Measurements from ENCODE around the gene RAI14.
"Not testable (repeated sequence)": the region's sequence is repeated elsewhere in the genome, so short reads cannot be mapped to it uniquely, and the experiment has no call there.

Gene RAI14

GRCh38 chr5:34778091-34778850, 122.1 kb downstream of the RAI14 start:
- DNase-seq = no peak

- not testable (repeated sequence) for DNase-seq
Measured at GRCh38 chr5:34783892-34784291, 127.8 kb downstream of the RAI14 start.

DNA sequence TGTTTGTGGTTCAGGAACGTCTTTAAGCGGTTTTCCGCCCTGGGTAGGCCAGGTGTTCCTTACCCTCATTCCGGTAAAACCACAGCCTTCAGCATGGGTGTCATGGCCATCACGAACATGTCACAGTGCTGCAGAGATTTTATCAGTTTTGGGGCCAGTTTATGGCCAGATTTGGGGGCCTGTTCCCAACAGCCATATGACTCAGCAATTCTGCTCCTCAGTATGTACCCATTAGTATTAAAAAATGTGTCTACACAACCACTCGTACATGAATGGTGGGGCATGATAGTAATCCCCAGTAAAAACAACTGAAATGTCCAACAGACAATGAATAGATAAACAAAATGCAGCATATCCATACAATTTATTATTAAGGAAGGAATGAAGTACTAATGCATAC, 130.9 kb downstream of the RAI14 start:
- DNase-seq = no peak

DNA sequence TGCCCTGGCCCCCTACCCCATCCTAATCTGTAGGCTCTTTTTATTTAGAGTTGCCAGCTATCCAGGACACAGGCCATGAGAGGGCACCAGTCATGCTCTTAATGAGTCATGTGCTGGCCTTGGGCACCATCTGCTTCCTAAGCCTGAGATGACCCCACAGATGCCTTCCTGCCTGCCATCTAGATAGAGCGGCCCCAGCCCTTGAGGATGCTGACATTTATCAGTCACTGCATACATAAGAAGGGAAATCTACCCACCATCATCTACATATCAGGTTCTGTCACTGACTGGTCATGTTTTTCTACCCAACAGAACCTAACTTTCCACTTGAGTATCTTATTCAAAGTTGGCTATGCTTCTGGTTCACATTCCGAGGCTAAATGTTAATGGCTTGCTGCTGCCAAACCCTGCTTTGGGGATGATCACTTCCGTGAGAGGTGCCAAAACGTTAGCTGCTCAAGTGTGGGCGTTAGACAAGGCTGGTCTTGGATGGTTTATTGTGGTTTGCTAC, 132.9 kb downstream of the RAI14 start:
- DNase-seq = no peak

DNA sequence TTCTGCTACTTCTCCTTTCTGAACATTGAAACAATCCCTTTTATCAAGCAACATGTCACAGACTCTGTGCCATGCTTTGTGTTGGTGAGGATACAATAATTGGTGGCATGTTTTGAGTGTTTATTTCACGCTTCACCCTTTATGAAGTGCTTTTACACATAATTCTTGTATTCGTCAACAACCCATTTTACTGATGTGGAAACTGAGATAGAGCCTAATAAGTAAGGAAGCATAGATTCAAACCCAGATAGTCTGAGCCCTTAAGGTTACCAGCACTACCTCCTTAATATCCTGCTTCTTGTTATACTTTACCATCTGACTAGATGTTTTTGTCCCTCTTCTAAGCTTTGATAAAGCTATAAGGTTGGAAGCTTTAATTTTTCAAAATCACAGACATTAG, 133.5 kb downstream of the RAI14 start:
- DNase-seq = no peak

DNA sequence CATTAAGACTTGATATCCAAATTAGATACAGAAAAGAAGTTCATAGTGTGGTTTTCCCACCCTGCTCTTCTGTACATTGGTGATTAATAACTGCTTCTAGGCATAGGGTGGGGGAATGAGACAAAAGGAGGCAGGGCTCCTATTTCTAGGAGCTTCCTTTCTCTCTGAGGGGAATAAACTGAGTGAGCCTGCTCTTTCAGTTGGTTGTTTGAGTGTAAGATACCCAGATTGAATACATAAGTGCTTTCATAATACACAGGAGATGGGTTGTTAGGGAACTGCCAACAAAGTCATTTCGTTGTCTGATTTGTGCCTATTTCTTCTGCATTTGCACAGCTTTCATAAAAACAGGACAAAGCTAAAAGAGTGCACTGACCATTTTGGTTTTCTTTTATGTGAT, 133.9 kb downstream of the RAI14 start:
- DNase-seq = no peak

DNA sequence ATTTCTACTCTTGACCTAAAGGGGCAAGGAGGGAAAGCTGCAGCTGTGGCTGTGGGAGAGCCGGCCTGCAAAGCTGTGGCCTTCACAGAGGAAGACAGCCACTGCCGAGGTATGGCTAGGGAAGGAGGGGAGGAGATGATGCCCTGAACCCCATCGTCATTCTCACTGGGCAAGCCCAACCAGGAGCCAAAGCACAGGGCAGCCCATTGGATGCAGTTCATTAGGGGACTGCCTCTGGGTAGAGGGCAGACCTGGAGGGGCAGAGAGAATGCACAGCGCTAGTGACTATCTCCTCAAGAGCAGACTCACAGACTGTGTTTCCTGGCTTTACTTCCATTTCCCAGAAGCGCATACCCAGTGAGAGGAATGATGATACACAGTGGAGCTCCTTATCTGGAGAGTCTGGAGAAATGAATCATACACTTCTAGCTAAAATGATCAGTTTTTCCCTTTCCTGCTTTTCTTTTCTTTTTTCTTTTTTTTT, 135.7 kb downstream of the RAI14 start:
- no peak for DNase-seq

GRCh38 chr5:34802834-34803563, 146.9 kb downstream of the RAI14 start:
- no peak for DNase-seq

DNA sequence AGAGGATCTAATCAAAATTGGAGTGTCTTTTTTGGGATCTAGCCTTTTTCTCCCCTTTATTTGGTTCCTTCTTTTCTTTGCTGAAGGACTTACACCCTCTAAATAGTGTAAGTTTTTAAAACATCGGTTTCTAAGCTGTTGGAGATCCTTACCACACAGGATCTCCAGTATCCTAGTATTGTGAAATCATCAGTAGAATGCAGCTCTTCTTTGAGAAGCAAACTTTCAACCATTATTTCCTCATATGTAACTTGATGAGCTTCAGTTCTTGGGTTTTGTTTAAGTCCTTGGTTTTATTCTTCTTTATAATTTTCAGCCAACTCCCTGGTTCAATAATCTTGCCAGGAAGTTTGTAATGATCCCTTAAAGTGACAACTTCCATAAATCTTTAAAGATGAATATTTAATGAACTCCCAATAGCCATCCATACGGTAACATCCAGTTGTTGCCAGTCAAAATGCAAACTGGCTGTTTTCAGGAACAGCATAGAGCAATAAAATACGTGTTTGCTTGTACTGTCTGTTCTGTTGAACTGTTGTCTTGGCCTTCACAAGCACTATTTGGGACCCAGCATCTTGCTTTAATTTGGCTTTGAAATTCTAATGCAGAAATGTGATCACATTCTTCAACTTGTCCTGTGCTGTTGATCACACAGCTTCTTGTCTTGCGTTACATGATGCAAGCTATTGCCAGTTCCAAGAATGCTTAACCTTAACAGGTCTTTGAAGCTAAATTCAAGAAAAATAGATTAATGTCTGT, 148.0 kb downstream of the RAI14 start:
- no peak for DNase-seq

DNA sequence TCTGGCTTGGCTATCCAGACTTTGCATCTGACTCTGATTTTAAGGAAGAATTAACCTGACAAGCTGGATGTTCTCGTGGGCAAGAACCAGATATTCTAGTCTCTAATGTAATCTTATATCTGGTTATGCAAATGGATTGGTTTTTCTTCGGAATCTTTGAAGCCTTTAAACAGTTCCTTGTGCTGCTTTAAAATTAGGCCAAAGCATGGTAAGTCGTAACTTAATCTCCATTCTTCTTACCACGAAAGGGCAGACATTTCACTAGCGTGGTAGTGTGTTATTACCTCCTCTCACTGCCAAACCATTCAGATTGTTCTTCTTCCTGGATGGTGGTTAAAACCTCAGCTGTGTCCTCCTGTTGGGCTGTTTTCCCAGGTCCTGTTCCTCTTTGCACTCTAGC, 148.8 kb downstream of the RAI14 start:
- no peak for DNase-seq

GRCh38 chr5:34806532-34806931, 150.4 kb downstream of the RAI14 start:
- DNase-seq = no peak

- no peak for DNase-seq
Measured at GRCh38 chr5:34811706-34812105, 155.6 kb downstream of the RAI14 start.

DNA sequence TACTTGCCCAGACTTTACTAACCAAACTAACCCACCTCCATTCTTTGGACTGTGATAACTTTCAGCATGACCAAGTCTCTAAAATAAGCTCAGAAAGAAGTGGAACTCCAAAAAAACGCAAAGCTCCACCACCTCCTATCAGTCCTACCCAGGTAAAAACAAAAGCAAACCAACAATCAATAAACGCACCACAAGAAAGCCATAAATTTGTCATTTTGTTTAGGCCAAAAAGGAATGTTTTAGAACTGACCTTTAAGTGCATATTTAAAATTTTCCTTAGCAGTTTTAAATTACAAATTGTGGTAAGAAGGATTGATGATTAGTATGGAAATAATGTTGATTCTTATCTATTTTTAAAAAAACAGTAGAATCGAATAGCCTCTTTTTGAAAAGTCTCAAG, 157.4 kb downstream of the RAI14 start:
- no peak for DNase-seq

GRCh38 chr5:34817558-34818351, 161.6 kb downstream of the RAI14 start:
- DNase-seq = no peak

GRCh38 chr5:34818717-34819116, 162.6 kb downstream of the RAI14 start:
- DNase-seq = no peak

- DNase-seq = no peak
Measured at GRCh38 chr5:34820593-34820992, 164.5 kb downstream of the RAI14 start.

GRCh38 chr5:34822956-34823715, 167.0 kb downstream of the RAI14 start:
- DNase-seq = no peak

GRCh38 chr5:34826347-34826746, 170.2 kb downstream of the RAI14 start:
- DNase-seq = no peak

GRCh38 chr5:34827588-34828506, 171.7 kb downstream of the RAI14 start:
- DNase-seq = no peak

DNA sequence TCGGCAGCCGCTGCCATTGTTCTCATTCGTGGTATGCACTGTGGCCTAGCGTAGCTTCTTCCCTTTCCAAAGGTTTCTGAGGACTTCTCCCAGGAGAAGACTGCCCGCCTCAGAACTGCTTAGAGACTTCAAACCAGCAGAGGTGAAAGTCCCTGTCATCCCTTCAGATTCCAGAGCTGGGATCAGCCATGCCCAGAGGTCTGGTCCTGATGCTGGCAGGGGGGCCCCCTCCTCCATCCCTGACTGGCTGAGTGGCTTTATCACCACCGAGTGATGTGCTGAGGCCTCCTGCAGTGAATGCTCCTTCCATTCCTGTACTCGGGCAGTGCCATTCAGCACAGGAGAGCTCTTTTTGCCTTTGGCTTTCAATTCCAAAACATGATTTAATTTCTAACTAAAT, 174.7 kb downstream of the RAI14 start:
- DNase-seq = not testable (repeated sequence)

DNA sequence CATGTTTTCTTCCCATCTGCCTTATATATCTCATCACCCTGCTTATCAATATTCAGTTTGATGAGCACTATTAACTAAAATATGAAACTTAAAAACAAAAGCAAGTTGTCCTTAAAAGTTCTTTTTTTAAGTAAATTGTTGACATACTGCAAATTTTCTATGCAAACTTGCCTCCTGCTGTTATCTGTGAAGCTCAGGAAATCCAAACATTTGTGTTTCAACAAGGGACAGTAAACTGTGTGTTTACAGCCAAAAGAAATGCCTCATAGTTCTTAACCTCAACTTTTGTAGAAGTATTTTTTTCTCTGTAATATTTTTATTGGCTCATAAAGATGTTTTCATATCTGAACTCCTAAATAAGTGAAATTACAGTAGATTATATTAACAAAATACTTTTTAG, 175.2 kb downstream of the RAI14 start:
- DNase-seq = no peak

All from NCI-H1105 (cell line).